HG03565 (cell line): ENCODE data around the gene TPD52L2.
"Not testable (repeated sequence)": the region's sequence is repeated elsewhere in the genome, so short reads cannot be mapped to it uniquely, and the experiment has no call there.

Experiments used
- ATAC-seq: cut with Tn5 transposase; IDR thresholded peaks from one replicate; pipeline ENCODE4 v1.9.1; 2021; ENCODE audit warnings: mild to moderate bottlenecking, moderate library complexity; ENCODE audit not compliant: unreplicated experiment

The TPD52L2 gene

DNA sequence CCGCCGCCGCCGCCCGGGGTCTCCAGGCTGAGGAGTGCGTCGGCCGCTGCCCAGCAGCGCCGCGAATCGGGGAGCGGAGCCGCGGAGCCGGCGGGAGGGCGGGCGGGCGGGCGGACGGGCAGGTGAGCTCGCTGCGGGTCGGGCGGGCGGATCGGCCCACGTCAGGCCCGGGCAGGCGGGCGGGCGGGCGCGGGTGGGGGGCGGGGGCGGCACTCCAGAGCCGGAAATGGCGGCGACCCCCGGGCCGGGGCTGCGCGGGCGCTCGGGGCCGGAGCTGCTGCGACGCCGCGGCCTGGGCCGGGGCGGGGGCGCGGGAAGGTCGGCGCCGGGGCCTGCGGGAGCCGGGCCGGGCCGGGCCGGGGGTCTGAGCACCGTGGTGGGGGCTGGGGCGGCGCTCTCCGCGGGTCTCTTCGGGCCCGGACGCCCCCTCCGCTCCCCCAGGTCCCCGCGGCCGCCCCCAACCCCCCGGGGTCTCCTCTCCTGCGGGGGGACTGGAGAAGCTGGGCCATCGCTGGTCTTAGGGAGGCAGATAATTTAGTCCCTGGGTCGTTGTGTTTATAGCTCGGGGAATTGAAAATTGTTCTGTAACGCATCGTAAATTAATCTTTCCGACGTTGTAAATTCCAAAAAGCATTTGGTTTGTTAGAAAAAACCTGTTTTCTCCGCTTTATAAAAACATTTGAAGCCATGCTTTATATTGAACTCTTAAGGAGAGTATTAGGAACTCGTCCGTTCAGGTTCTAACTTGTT is 30.3 kb downstream of the TPD52L2 start:
- ATAC-seq, result no peak

DNA sequence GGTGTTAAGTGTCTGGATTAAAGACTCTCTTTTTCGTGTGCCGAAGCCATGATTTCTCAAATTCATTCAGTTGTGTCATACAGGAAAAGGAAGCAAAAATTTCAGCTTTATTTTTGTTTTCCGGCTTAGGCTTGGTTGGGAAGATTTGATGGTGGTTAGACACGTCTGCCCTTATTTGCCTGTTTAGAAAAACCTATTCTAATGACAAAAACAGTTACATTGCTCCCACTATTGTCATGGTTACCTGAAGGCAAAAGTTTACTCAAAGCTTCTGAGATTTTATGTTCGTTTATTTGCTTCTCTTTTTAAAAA is 30.8 kb downstream of the TPD52L2 start:
- no peak for ATAC-seq

DNA sequence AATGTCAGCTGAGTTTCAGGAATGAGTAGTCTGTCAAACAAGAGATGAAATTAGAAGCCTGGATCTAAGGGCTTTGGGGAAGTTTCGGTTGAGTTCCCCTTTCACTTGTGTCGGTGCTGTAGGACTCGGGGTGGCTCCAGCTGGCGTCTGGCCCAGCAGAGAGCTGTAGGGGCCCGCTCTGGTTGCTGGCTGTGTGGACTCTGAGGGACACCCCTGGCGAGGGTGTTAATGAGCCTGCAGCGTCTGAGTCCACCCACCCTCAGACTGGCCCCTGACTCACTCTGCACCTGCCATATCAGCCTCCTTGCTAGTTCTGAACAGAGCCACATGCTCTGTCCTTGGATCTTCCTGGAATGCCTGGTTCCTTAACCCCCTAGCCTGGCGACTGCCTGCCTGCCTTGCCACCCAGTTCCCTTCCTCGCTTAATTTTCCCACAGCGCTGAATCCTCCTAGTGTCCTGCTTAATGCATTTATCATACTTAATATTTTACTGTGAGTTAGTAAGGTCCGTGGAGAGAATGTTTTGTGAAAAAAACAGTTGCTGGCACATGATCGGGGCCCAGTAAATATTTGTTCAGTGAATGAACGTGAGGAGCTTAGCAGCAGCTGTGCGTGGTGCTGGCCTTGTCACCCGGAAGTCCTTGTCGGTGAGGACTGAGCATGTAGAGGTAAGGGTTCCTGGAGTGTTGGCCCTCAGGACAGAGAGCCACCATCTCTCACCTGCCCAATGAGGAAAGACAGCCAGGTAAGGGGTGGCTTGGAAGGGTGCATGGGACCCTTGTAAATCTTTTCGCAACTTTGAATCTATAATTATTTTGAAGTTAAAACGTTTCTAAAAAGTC is 31.4 kb downstream of the TPD52L2 start:
- ATAC-seq, result no peak

DNA sequence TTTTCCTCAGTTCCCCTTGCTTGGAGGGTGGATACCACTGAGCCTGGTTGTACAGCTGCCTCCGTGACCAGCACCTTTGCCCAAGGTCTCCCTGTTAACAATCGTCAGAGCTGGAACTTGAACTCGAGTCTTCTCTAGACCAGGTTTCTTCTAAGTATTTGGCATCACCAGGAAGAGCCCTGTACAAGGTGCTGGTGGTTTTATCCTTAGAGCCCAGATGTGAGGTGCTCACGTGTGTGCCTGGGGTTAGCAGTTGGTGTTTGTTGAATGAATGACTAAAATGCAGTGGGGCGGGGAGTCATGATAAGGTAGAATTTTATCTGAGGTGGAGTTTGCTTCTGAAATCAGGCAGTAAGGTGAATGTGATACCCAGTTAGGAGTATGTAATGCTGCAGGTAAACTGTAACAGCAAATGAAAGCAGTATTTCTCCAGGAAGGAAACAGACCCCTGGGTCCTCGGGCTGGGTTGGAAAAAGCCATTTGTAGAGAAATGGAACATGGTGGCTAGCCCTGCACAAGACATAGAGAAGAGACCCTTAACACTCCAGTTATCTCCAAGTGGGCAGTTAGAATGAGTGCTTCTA is 33.0 kb downstream of the TPD52L2 start:
- ATAC-seq, result no peak

DNA sequence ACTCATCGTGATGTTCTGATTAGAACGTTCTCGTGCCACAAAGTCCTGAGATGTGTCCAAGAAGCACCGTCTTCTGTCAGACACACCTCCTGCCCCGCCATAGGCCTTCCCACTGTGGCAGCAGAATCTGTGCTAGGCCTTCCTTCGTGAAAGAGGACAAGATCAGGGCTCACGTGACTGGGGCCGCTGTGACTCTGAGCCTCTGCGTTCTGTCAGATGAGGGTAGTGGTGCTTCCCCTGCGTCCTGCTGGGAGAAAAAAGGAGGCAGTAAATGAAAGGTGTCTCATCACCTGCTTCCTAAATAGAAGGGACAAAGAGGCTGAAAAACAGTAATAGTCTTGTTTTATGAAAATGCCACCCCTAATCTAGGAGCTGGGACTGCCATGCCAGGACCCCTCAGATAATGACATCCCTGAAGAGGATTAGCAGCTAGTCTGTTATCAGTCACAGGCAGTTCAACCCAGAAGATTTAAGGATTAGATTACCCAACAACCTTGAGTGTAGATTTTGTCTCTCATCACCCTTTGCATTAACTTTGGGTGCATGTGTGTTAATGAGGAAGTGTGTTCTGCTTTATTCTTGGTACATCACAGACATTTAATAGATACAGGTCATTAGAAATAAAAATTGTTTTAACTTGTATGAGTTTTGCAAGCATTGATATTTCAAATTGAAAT is 34.0 kb downstream of the TPD52L2 start:
- ATAC-seq, result no peak

DNA sequence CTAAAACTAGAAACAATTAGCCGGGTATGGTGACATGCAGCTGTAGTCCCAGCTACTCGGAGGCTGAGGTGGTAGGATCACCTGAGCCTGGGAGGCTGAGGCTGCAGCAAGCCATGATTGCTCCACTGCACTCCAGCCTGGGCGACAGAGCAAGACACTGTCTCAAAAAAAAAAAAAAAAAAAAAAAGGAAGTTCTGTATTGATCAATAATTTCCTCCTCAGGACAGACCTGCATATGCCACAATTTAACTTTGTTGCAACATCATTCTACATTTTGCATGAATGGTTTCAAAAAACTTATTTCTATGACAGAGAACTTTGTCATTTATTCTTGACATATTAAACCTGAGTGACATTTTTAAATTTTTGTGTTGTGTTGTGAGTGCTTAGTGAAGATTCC is 35.3 kb downstream of the TPD52L2 start:
- ATAC-seq, result no peak

DNA sequence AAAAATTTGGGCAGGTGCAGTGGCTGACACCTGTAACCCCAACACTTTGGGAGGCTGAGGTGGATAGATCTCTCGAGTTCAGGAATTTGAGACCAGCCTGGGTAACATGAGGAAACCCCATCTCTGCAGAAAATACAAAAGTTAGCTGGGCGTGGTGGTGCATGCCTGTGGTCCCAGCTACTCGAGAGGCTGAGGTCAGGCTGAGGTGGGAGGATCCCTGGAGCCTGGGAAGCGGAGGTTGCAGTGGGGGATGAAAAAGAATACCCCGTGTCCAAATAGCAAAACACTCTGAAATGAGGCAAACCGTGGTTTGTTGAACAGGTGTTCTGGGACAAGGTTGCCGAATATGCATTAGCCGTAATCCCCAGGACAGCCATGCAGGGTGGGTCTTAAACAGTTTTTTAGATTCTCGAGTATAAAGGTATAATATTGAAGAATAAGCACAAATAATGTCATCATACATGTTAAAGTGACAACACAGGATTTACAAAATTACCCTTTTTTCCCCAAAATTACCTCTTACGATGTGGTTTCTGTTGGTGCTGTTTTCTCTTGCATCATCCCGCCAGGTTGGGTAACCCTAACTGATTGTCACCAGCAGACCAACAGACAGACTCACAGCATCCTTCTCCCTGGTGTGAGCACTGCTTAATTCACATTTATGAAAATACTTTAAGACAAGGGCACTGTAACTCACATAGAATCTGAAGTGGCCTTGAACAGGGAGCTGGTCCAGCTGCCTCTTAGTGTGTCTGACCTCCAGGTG is 38.9 kb downstream of the TPD52L2 start:
- ATAC-seq, result no peak

DNA sequence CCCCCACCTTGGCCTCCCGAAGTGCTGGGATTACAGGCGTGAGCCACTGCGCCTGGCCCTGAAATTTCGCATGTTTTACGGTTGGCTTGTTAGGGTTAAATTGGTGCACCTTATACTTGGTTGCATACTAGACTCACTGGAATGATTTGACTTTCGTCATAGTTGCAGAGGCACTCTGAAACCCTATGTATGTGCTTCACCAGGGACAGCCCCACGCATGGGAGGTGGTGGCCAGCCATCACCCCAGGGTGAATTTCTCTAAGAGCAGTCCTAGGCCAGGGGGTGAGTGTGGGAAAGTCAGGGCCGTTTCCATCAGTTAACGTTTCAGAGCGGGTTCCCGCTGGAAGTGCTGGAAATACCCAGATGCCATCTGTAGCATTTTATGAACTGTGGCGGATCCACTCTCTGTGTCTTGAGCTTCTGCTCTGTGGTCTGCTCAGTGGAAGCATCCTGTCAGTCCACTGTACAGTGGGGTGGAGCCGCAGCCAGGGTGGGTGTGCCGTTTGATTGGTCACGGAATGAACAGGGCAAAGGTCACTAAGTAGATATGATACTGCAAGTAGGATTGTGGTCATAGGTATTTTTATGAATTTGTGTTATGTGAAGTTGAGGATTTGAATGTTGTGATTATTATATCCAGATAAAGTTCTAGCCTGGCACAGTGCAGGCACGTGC is 43.1 kb downstream of the TPD52L2 start:
- no peak for ATAC-seq

DNA sequence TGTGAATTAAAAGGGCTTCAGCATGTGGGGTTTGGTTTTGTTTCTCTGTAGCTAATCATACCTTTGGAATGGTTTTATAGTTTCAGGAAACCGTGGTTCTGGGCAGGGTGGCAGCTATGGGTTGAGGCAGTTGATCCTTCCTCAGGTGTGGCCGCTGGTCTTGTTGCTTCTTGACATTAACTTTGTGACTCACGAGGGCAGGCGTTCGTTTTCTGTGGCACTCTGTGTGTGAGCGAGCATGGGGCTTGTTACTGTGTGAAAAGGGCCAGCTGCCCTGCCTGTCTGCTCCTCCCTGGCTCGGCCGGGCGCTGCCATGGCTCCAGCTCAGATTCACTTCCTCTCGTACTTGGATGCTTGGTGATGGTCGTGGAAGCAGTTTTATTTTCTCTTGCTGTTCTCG is 46.1 kb downstream of the TPD52L2 start:
- ATAC-seq, result no peak

DNA sequence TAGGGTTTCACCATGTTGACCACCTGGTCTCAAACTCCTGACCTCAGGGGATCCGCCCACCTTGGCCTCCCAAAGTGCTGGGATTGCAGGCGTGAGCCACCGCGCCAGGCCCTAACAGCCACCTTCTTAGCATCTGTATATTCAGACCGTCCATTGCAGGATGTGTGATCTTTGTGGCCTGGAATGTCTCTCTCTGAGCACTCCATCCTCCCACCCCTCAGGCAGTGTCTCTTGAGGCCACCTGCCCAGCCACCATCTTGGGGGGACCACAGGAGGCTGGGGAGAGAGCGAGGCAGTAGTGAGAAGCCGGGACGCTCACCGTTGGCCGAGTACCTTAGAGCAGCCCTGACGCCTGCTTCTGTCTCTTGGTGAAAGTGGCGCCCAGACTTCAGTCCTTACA is 48.7 kb downstream of the TPD52L2 start:
- no peak for ATAC-seq

DNA sequence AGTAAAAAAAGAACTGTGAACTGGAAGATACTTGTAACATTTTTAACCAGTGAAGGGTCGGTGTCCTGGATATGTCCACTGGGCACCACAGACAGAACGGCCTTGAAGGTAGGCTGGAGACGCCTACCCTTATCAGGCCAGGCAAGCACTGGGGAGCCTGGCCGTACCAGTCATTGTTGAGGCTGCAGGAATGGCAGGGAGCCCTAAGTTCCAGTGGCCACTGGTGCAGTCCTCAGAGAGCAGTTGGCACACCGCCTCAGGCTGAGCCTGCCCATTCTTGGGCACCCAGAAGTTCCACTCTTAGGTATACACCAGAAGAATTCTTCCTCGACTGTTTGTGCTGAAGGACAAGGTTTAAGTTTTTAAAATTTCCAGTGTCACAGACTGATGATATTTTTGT is 50.4 kb downstream of the TPD52L2 start:
- no peak for ATAC-seq

DNA sequence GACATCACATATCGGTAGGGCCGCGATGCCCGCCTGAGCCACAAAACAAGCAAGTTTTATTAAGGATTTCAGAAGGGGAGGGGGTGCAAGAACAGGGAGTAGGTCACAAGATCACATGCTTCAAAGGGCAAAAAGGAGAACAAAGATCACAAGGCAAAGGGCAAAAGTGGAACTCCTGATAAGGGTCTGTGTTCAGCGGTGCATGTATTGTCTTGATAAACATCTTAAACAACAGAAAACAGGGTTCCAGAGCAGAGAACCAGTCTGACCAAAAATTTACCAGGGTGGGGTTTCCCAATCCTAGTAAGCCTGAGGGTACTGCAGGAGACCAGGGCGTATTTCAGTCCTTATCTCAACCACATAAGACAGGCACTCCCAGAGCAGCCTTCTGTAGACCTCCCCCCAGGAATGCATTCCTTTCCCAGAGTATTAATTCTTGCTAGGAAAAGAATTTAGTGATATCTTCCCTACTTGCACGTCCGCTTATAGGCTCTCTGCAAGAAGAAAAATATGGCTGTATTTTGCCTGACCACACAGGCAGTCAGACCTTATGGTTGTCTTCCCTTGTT is 51.4 kb downstream of the TPD52L2 start:
- not testable (repeated sequence) for ATAC-seq

DNA sequence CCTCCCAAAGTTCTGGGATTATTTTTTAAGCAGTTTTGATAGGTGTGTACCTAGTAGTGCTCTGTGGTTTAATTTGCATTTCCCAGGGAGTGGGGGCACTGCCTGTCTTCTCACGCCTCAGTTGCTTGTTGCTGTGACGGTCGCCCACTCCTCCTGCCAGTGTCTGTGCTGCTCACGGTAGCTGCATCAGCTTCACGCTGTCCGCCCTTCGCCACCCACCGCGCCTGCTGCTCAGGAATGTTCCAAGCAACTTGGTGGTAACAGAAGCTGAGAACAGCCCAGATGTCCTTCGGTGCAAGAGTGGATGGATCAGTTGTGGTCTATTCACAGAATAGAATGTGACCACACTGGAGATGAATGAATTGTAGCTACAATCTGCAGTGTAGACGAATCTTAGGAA is 52.7 kb downstream of the TPD52L2 start:
- ATAC-seq, result no peak

DNA sequence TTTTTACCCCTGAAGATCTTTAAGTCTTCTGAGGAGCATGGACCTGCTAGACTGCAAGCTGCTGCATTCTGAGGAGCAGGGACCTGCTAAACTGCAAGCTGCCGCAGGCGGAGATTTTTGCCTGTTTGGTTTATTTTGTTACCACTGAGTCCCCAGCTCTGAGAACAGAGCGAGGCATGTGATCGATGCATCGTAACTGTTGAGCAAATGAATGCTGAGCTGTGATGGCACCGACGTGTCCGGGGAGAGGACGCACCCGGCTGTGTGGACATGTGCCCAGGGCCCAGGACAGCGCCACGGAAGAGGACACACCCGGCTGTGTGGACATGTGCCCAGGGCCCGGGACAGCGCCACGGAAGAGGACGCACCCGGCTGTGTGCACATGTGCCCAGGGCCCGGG is 54.1 kb downstream of the TPD52L2 start:
- no peak for ATAC-seq

DNA sequence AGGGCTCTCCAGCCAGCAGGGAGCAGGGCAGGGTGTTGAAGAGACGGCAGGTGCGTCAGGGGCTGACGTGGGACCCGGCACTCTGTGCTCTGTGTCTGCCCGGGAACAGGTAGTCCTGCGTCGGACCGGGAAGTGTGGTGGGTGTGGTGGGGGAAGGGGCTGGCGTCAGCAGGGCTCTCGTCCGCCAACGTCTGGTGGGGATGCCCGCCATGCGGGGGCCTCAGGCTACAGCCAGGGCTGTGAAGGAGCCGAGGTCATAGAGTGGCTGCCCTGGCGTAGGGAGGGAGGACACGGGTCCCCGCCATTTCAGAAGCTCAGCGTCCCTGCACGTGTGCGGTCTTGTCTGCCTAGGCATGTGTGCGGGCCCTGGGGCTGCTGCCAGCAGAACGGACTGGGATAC is 55.2 kb downstream of the TPD52L2 start:
- ATAC-seq, result no peak

DNA sequence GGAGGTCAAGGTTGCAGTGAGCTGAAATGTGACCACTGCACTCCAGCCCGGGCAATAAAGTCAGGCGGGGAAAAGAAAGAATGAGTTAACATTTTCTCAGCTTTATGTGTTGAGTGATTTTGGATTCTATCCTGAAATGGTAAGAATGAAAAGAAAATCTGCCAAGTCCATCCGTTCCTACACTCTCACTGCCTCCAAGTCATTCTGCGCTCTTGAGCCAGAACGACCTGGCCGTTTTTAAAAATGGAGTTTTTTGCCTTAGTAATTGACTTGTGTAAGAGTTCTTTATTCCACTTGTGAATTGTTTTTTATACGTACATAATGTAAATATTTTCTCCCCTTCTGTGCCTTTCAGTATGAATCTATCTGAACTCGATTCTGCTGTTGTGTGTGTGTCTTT is 58.6 kb downstream of the TPD52L2 start:
- ATAC-seq, result no peak

DNA sequence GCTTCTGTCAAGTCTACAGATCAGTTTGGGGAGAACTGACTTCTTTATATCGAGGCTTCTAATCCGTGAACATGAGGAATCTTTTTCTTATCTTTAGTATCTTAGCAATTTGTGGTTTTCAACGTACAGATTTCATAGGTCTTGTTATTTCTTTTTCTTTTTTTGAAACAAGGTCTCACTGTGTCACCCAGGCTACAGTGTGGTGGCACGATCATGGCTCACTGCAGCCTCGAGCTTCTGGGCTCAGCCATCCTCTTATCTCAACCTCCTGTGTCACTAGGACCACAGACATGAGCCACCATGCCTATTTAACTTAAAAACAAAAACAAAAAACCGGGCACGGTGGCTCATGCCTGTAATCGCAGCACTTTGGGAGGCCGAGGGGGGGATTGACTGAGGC is 59.2 kb downstream of the TPD52L2 start:
- ATAC-seq, result no peak

DNA sequence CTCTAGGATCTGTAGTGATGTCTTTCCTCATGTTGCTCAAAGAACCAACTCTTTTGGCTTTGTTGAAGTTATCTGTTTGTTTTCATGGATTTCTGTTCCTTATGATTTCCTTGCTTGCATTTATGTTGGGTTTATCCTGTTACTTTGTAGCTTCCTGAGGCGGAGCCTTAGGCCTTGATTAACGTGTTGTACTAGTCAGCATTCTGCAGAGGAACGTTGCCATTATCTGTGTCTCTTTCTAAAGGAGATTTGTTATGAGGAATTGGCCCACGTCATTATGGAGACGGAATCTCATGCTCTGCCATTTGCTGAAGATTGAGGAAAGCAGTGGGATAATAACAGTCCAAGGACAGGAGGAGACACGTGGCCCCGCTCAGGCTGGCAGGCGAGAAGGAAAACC is 61.2 kb downstream of the TPD52L2 start:
- ATAC-seq, result no peak

DNA sequence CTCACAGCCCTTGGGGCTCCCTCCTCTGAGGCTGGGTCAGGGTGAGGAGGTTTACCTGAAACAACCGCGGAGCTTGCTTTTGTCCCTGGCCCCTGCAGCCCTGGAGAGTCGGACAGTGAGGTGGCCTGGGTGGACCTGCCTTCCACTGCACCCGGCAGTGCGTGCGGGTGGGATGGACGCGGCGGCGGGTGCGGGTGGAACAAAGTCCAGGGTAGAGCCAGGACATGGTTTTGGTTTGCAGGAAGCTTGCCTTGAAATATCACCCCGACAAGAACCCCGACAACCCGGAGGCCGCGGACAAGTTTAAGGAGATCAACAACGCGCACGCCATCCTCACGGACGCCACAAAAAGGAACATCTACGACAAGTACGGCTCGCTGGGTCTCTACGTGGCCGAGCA is 64.0 kb downstream of the TPD52L2 start:
- no peak for ATAC-seq

DNA sequence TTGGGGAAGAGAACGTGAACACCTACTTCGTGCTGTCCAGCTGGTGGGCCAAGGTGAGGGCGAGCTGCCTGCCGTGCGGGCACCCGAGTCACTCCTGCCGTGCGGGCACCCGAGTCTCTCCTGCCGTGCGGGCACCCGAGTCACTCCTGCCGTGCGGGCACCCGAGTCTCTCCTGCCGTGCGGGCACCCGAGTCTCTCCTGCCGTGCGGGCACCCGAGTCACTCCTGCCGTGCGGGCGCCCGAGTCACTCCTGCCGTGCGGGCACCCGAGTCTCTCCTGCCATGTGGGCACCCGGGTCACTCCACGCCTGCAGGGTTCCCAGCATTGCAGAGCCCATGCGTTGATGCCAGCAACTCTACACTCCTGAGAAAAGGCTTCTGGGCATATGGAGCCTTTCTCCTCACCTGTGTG is 64.4 kb downstream of the TPD52L2 start:
- not testable (repeated sequence) for ATAC-seq
